SJCRH30 (cell line): ENCODE results near the gene NBPF3. TPM values are rescaled to one million over a fixed set of nuclear protein-coding genes. Genes with fewer than 3 reads are reported as not detected.
"Not testable (repeated sequence)": the region's sequence is repeated elsewhere in the genome, so short reads cannot be mapped to it uniquely, and the experiment has no call there.

Source experiments
- DNase-seq, 2 experiments: peaks; one replicate each; pipeline ENCODE4 v3.0.0-alpha.2; 2015 to 2020
- H3K27ac ChIP-seq: fragments of 250-450 bp; sonication (Bioruptor Pico); 2 replicates; pipeline ENCODE4 v1.5.1; 2020; ENCODE audit warnings: mild to moderate bottlenecking, moderate library complexity
- H3K27me3 ChIP-seq: fragments of 250-450 bp; sonication (Bioruptor Pico); 2 replicates; pipeline ENCODE4 v1.5.1; 2020; ENCODE audit warnings: mild to moderate bottlenecking, moderate library complexity
- H3K36me3 ChIP-seq: fragments of 250-450 bp; sonication (Bioruptor Pico); 2 replicates; pipeline ENCODE4 v1.5.1; 2020; ENCODE audit warnings: mild to moderate bottlenecking, moderate library complexity
- H3K4me1 ChIP-seq: fragments of 250-450 bp; sonication (Bioruptor Pico); 2 replicates; pipeline ENCODE4 v1.5.1; 2020; ENCODE audit warnings: mild to moderate bottlenecking, moderate library complexity
- H3K4me3 ChIP-seq: fragments of 250-450 bp; sonication (Bioruptor Pico); 2 replicates; pipeline ENCODE4 v1.5.1; 2020; ENCODE audit warnings: mild to moderate bottlenecking, moderate library complexity
- H3K9me3 ChIP-seq: fragments of 250-450 bp; sonication (Bioruptor Pico); replicated peaks from 2 replicates; pipeline ENCODE4 v1.5.1; 2020; ENCODE audit warnings: mild to moderate bottlenecking, moderate library complexity
- total RNA-seq: library from RNA; depleted of rRNA; stranded (reverse); fragments of >200 nt; shearing (Covaris generic); gene quantifications from 2 replicates; pipeline ENCODE4 v1.2.3, GENCODE V29; 2014

Gene NBPF3
- total RNA-seq, 1 experiment from 2014 or later = 0.67 TPM

DNA sequence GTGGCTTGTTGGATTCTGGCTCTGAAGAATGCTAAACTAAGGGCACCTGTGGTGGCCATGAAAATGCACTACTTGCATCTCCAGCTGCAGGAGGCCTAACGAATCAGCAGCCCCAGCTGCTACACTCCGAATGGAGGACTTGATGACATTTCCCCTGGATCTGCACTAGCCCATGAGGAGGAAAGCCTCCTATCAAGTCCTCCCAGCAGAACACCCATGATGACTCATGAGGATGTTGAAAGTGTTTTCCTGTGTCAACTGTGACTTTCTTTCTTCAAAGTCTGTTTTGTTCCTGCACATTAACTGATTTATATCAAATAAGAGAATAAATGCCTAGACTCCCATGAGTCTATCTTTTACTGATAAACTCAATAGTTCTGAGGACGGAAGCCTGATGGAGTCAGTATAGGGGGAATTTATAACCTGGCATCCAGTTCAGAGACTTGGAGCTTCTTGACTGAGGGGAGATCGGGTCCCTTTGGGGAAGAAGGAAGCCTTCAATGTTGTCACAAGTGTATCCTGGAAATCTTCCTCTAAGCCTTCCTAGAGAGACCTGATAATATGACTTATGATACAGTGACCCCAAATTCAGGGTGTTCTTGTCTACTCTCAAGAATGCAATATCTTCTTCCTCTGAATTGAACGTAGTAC lies 14.2 kb downstream of the NBPF3 start:
- H3K36me3 ChIP-seq, H3K4me1 ChIP-seq, H3K9me3 ChIP-seq, H3K4me3 ChIP-seq, H3K27me3 ChIP-seq, H3K27ac ChIP-seq: not testable (repeated sequence)
- DNase-seq = peak; percentile 43 to 45

DNA sequence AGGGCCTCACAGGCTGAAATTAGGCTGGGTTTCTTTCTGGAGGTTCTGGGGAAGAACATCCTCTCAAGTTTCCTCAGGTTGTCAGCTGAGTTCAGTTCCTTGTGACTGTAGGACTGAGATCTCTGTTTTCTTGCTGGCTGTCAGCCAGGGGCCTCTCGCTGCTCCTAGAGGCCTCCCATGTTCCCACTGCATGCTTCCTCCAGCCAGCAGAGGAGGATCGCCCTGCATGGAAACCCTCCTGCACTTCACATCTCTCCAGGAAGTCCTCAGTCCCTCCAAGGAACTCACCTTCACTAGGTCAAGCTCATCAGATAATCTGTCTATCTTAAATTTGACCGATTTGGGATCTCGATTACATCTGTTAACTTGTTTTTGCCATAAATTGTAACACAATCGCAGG lies 15.0 kb downstream of the NBPF3 start:
- not testable (repeated sequence) for H3K27me3 ChIP-seq, H3K27ac ChIP-seq, H3K36me3 ChIP-seq, H3K4me3 ChIP-seq, H3K4me1 ChIP-seq, DNase-seq, H3K9me3 ChIP-seq

DNA sequence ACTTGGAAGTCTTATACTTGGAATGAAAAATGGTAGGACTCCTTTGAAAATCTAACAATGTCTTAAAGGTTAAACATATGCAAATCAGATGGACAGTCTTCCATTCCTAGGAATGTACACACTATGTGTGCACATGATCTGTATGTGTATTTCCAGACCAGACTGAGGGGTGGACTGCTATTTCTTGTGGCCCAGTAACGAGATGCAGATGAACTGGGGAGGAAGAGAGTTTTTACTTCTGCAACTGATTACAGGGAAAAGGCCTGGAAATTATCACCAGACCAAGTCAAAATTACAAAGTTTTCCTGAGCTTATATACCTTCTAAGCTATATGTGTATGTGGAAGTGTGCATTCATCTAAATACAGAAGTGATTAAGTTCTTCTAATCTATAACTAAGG lies 17.7 kb downstream of the NBPF3 start:
- no peaks in the 10 kb centered on the region for H3K27me3 ChIP-seq

GRCh38 chr1:21465127-21465526 lies 25.2 kb downstream of the NBPF3 start:
- H3K27ac ChIP-seq, H3K27me3 ChIP-seq, H3K4me3 ChIP-seq, H3K9me3 ChIP-seq, H3K4me1 ChIP-seq, H3K36me3 ChIP-seq, DNase-seq: not testable (repeated sequence)

More for the DNA sequence above, 17.7 kb downstream of the NBPF3 start:
- DNase-seq = no peak
- no peak overlapping the region for H3K27ac ChIP-seq
- no peaks in the 10 kb centered on the region; the same call in 1 of the 2 replicates for H3K4me1 ChIP-seq
- no peak overlapping the region for H3K4me3 ChIP-seq
- H3K9me3 ChIP-seq = no peaks in the 10 kb centered on the region; the same call in 1 of the 2 replicates
- H3K36me3 ChIP-seq = no peaks in the 10 kb centered on the region

GRCh38 chr1:21467946-21468345 lies 28.0 kb downstream of the NBPF3 start:
- H3K4me1 ChIP-seq, H3K9me3 ChIP-seq, H3K27ac ChIP-seq, H3K36me3 ChIP-seq, H3K4me3 ChIP-seq, H3K27me3 ChIP-seq, DNase-seq: not testable (repeated sequence)

- peaks cover 7% of the 10 kb centered on the region; the same call in 1 of the 2 replicates for H3K27me3 ChIP-seq
- no peaks in the 10 kb centered on the region for H3K36me3 ChIP-seq
- H3K4me1 ChIP-seq = no peaks in the 10 kb centered on the region
- no peaks in the 10 kb centered on the region for H3K9me3 ChIP-seq
- H3K27ac ChIP-seq = no peak overlapping the region
- no peak overlapping the region for H3K4me3 ChIP-seq
- no peak for DNase-seq
Measured at GRCh38 chr1:21468599-21468998, 28.7 kb downstream of the NBPF3 start.

- no peak for DNase-seq
- Histone ChIP-seq H3K36me3 (no peaks in the 10 kb centered on the region), H3K4me1 (no peaks in the 10 kb centered on the region), H3K9me3 (no peaks in the 10 kb centered on the region), H3K4me3 (no peak overlapping the region), H3K27ac (no peak overlapping the region), H3K27me3 (peaks cover 8% of the 10 kb centered on the region; the same call in 1 of the 2 replicates)
Measured at GRCh38 chr1:21469581-21469980, 29.6 kb downstream of the NBPF3 start.

GRCh38 chr1:21472861-21473260 lies 32.9 kb downstream of the NBPF3 start:
- H3K36me3 ChIP-seq = no peaks in the 10 kb centered on the region
- no peak for DNase-seq
- H3K27me3 ChIP-seq = peaks cover 8% of the 10 kb centered on the region; the same call in 1 of the 2 replicates
- H3K4me1 ChIP-seq = no peaks in the 10 kb centered on the region
- no peaks in the 10 kb centered on the region for H3K9me3 ChIP-seq
- H3K4me3 ChIP-seq = no peak overlapping the region
- no peak overlapping the region for H3K27ac ChIP-seq

DNA sequence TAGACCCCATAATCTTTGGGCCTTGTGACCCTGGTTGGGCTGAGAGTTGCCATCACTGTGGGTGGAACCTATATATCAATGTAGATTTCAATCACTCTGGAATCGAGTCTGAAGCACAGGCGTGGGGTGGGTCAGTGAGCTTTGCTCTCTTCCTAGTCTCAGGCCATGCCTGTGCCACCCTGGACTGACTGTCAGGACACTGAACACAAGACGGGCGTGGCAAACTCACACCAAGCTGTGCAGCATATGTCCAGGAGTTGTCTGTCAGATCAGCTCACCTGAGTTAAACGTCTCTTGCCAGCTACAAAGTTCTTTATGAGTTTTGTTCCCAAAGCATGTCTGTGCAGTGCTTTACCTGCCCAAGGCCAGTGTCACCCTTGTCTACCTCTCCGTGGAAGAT lies 38.4 kb downstream of the NBPF3 start:
- Histone ChIP-seq H3K4me3 (no peak overlapping the region), H3K27ac (no peak overlapping the region), H3K27me3 (0 out of 2 replicates have a peak, but pooled peaks cover 3% of the 10 kb centered on the region), H3K4me1 (no peaks in the 10 kb centered on the region), H3K36me3 (no peaks in the 10 kb centered on the region), H3K9me3 (no peaks in the 10 kb centered on the region)
- no peak for DNase-seq

DNA sequence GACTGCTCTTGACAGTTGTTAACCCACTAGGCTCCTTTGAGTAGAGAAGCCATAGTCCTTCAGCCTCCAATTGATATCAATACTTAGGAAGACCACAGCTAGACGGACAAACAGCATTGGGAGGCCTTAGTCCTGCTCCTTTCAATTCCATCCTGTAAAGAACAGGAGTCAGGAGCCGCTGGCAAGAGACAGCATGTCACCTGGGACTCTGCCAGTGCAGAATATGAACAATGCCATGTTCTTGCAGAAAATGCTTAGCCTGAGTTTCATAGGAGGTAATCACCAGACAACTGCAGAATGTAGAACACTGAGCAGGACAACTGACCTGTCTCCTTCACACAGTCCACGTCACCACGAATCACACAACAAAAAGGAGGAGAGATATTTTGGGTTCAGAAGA lies 43.9 kb downstream of the NBPF3 start:
- H3K36me3 ChIP-seq, DNase-seq, H3K9me3 ChIP-seq, H3K4me1 ChIP-seq, H3K27ac ChIP-seq, H3K27me3 ChIP-seq, H3K4me3 ChIP-seq: not testable (repeated sequence)

DNA sequence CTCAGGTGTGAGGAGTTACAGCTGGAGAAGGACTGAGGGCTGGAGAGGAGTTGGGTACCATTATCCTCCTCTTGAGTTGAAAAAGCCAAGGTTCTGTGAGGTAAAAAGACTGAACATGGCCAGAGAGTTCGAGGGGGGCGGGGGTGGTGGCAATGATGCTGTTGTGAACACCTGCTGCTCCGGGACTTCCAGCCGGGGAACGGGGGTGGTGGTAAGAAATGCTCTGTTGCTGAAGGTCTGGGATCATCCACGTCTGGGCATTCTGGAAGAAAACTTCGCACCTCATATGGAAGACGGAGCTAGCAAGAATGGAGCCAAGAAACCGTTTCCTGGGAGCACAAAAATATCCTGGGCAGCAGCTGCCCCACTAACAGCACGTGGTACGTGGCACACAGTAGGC lies 49.2 kb downstream of the NBPF3 start:
- DNase-seq = no peak
- Histone ChIP-seq H3K27ac (no peak overlapping the region), H3K36me3 (no peaks in the 10 kb centered on the region), H3K4me3 (no peak overlapping the region), H3K27me3 (no peaks in the 10 kb centered on the region; the same call in 1 of the 2 replicates), H3K4me1 (peaks cover 11% of the 10 kb centered on the region; the same call in 1 of the 2 replicates), H3K9me3 (no peaks in the 10 kb centered on the region)

DNA sequence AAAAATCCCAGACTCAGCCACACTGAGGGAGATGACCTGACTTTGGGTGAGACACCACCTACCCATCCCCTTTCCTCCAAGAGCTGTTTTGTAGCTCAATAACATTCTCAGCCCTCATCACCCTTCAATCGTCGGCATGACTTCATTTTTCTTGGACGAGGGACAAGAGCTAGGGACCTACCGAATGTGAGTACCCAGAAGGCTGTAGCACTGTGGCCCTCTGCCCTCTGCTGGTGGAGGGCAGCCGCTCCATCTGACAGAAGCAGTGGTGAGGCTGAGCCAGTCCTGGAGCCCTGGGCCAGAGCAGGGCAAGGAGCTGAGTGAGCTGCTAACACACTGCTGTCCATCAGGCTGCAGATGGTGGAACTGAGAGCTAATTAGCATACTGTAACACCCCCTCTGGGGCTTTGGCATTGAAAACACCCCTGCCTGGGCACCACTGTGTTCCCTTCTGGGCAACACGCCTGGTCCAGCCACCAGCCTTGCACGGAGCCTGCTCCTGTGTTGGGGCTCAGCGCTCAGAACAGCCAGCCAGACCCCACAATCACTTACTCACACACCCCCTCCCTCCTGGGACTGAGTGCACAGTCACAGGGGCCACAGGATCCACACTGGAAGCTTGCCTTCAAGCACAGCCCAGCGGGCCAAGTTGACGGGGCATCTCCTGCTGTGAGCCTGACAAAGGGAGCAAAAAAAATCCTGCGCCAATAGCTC lies 51.0 kb downstream of the NBPF3 start:
- Histone ChIP-seq H3K27me3 (no peaks in the 10 kb centered on the region; the same call in 1 of the 2 replicates), H3K27ac (no peak overlapping the region), H3K9me3 (no peaks in the 10 kb centered on the region), H3K36me3 (no peaks in the 10 kb centered on the region), H3K4me3 (no peak overlapping the region), H3K4me1 (peaks cover 11% of the 10 kb centered on the region; the same call in 1 of the 2 replicates)
- DNase-seq = peak; percentile 48 to 56

GRCh38 chr1:21491488-21492355 lies 51.8 kb downstream of the NBPF3 start:
- H3K36me3 ChIP-seq = no peaks in the 10 kb centered on the region
- peak; percentile 71 to 80 for DNase-seq
- H3K27me3 ChIP-seq = no peaks in the 10 kb centered on the region; the same call in 1 of the 2 replicates
- H3K4me1 ChIP-seq = peaks cover 11% of the 10 kb centered on the region; the same call in 1 of the 2 replicates
- H3K27ac ChIP-seq = no peak overlapping the region
- H3K9me3 ChIP-seq = no peaks in the 10 kb centered on the region
- no peak overlapping the region for H3K4me3 ChIP-seq

DNA sequence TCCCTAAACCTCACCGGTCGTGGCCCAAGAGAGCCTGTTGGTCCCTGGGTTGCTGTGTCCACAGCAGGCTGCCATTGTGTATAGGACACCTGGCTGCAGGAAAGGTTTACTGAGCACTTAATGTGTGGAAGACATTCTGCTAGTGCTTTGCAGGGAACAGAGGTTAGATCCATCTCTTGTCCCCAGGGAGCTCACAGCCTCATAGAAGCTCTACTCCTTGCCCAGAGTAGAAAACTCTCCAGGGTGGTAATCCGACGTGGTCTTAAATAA lies 52.4 kb downstream of the NBPF3 start:
- Histone ChIP-seq H3K36me3 (no peaks in the 10 kb centered on the region), H3K27ac (no peak overlapping the region), H3K4me3 (no peak overlapping the region)

DNA sequence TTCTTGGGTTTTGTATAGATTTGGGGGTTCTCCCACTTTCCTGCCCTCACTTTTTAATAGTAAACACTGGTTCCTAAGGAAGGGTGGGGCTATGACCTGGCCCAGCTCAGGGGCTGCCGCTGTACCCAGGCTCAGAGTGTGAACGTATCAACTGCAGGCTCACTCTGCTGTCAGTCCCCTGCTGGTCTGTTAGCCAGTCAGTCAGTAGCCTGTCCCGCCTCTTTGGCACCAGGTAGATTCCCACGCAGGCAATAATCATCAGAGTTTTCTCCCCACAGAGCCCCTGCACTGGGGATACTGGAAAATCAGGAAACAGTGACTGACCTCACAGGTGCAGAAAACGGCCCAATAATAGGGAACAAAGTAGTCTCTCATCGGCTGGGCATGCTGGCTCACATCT lies 54.3 kb downstream of the NBPF3 start:
- DNase-seq = no peak
- H3K9me3 ChIP-seq = no peaks in the 10 kb centered on the region
- no peak overlapping the region for H3K27ac ChIP-seq
- H3K27me3 ChIP-seq = no peaks in the 10 kb centered on the region
- no peak overlapping the region for H3K4me3 ChIP-seq
- peaks cover 11% of the 10 kb centered on the region; the same call in 1 of the 2 replicates for H3K4me1 ChIP-seq
- H3K36me3 ChIP-seq = no peaks in the 10 kb centered on the region

More for the DNA sequence above, 52.4 kb downstream of the NBPF3 start:
- peak in 1 of 2 experiments; percentile 26 for DNase-seq
- Histone ChIP-seq H3K27me3 (no peaks in the 10 kb centered on the region; the same call in 1 of the 2 replicates), H3K4me1 (peaks cover 11% of the 10 kb centered on the region; the same call in 1 of the 2 replicates), H3K9me3 (no peaks in the 10 kb centered on the region)
